Measurements from ENCODE around the gene FEZF1. TPM values are rescaled to one million over a fixed set of nuclear protein-coding genes. Genes with fewer than 3 reads are reported as not detected.

FEZF1 gene
- total RNA-seq, 3 donors from 2014 or later = not detected

DNA sequence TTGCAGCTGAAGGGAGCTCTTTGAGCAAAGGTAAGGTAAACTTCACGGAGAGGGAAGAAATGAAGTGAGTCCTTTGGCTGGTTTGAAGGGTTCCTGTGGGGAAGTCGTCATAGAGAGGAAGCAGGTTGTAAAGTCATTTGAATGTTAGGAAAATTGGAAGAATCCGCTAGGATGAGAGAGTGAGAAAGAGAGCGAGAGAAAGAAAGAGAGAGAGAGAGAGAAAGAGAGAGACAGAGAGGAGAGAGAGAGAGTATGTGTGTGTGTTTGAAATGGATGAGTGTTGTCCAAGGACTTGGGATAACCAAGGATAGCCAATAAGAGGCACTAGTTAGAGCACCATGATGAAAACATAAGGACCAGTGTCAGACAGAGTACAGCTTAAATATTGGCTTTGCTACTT lies 43.1 kb downstream of the FEZF1 start:
- Mint-ChIP-seq H3K27me3 (ENCODE audit: low read depth) (peaks cover 3% of the 10 kb centered on the region), H3K9me3 (peaks cover 4% of the 10 kb centered on the region), H3K36me3 (ENCODE audit: insufficient read depth) (no peaks in the 10 kb centered on the region), H3K4me1 (ENCODE audit: low read depth) (no peaks in the 10 kb centered on the region), H3K4me3 (no peak overlapping the region)
- DNase-seq = no peak
- ATAC-seq = no peak

DNA sequence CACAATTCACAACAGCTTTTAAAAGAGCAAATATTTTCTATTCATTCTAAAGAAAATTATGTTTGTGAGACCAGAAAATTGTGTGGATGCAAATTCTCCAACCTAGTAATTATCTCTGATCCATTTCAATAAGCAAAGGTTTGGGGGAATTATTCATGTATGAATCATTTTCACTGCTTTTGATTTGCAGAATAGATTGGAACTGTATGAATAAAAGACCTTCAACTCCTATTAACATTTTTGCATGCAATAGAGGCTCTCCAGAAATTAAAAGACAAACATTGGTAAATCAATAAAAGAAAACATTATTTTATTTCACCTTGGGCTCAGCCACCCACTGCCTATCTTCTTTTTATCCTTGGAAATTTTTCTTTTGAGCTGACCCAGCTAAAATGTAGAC lies 43.5 kb downstream of the FEZF1 start:
- DNase-seq (no peak), ATAC-seq (no peak)
- no peaks in the 10 kb centered on the region for H3K4me1 Mint-ChIP-seq (ENCODE audit: low read depth)
- H3K4me3 Mint-ChIP-seq = no peak overlapping the region
- peaks cover 4% of the 10 kb centered on the region for H3K9me3 Mint-ChIP-seq
- no peaks in the 10 kb centered on the region for H3K36me3 Mint-ChIP-seq (ENCODE audit: insufficient read depth)
- peaks cover 3% of the 10 kb centered on the region for H3K27me3 Mint-ChIP-seq (ENCODE audit: low read depth)

DNA sequence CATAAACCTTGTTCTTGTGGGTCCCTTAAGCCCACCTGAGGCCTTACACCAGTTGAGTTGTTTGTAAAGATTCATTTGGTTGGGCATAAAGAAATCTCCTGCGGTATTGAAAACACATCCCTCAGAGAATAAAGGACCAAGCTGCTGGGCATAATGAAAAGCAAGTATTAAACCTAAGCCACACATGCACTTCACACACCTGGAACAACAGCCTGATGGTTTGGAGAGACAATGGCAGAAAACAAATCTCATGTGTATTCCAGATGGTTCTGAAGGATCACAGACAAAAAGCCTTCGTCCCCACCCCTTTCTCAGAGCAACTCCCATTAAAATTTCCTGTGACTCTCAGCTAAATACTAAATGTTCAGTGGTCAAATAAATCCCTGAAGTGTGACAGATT lies 44.2 kb downstream of the FEZF1 start:
- Mint-ChIP-seq H3K4me1 (ENCODE audit: low read depth) (no peaks in the 10 kb centered on the region), H3K4me3 (no peak overlapping the region), H3K9me3 (no peaks in the 10 kb centered on the region), H3K27me3 (ENCODE audit: low read depth) (peaks cover 3% of the 10 kb centered on the region), H3K36me3 (ENCODE audit: insufficient read depth) (no peaks in the 10 kb centered on the region)
- no peak for DNase-seq
- ATAC-seq = no peak

DNA sequence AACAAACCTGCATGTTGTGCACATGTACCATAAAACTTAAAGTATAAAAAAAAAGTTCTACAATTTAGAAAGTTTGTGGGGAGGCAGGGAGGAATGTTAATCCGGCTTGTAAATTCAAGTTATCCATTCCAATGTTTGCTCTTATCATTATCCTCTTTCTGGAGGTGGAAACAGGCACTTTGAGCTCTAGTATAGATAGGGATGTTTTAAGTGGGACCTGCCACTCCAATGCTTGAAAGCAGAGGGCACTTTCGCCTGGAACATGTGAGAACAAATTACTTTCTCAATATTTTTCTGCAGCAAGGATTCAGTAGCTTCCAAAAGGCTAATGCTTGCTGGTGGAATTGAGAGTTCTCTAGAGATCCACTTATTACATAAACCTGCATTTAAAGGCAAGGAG lies 45.6 kb downstream of the FEZF1 start:
- H3K4me1 Mint-ChIP-seq (ENCODE audit: low read depth) = no peaks in the 10 kb centered on the region
- H3K36me3 Mint-ChIP-seq (ENCODE audit: insufficient read depth) = no peaks in the 10 kb centered on the region
- H3K27me3 Mint-ChIP-seq (ENCODE audit: low read depth) = peaks cover 3% of the 10 kb centered on the region
- DNase-seq (no peak), ATAC-seq (no peak)
- H3K9me3 Mint-ChIP-seq = no peaks in the 10 kb centered on the region
- H3K4me3 Mint-ChIP-seq = no peak overlapping the region

DNA sequence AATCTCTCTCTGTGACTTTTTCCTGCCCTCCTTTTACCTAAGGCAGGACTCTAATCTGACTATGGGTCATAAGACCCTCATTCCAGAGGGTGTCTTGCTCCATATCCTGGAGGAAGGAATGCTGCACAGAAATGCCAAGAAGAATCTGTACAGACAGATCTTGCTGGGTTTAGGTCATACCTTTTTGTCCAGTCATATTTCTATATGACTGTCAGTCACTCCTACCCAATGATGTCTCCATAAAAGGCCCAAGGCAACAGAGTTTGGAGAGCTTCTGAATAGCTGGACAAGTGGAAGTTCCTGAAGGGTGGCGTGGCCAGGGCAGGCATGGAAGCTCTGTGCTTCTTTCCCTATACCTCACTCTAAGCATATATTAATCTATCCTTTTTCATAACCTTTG lies 47.5 kb downstream of the FEZF1 start:
- no peak overlapping the region for H3K4me3 Mint-ChIP-seq
- peaks cover 3% of the 10 kb centered on the region for H3K27me3 Mint-ChIP-seq (ENCODE audit: low read depth)
- ATAC-seq (no peak), DNase-seq (no peak)
- no peaks in the 10 kb centered on the region for H3K4me1 Mint-ChIP-seq (ENCODE audit: low read depth)
- H3K36me3 Mint-ChIP-seq (ENCODE audit: insufficient read depth) = no peaks in the 10 kb centered on the region
- H3K9me3 Mint-ChIP-seq = no peaks in the 10 kb centered on the region

DNA sequence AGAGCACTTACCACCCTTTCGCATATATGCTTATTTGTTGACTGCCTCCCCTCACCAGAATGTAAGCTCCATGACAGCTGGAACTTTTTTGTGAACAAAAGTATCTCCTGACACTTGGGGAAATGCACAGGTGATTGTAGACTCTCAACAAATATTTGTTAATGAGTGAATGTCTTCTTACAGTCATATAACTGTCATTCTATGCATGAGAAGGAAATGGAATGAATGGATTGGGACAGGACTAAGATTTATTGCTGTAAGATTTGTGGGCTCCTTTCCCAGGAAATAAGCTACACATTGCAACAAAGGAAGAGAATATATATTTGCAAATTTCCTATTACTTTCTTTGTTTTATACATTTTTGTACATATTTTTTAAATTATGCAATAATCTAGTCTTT lies 48.5 kb downstream of the FEZF1 start:
- no peaks in the 10 kb centered on the region for H3K9me3 Mint-ChIP-seq
- no peak for ATAC-seq
- no peak for DNase-seq
- no peaks in the 10 kb centered on the region for H3K4me1 Mint-ChIP-seq (ENCODE audit: low read depth)
- no peak overlapping the region for H3K4me3 Mint-ChIP-seq
- no peaks in the 10 kb centered on the region for H3K36me3 Mint-ChIP-seq (ENCODE audit: insufficient read depth)
- H3K27me3 Mint-ChIP-seq (ENCODE audit: low read depth) = no peaks in the 10 kb centered on the region

DNA sequence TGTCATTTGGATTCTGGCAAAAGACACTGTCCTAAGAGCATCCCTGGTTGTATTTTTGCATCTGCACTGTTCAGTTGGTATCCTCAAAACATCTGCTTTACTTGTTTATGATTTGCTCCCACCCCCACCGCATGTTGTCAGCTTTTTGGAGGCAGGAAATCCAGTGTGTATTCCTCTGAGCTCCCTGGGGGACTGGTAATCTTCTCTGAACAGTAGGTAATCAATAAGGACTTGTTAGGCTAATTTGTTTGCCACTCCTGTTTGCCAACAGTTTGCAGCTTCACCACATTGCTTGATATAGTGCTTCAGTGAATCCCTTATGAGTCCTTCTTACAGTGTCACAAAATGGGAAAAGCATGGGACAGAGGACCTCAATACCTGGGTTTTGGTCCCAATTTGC lies 49.1 kb downstream of the FEZF1 start:
- H3K9me3 Mint-ChIP-seq = no peaks in the 10 kb centered on the region

More for the DNA sequence above, 49.1 kb downstream of the FEZF1 start:
- Mint-ChIP-seq H3K36me3 (ENCODE audit: insufficient read depth) (no peaks in the 10 kb centered on the region), H3K4me1 (ENCODE audit: low read depth) (no peaks in the 10 kb centered on the region), H3K27me3 (ENCODE audit: low read depth) (no peaks in the 10 kb centered on the region), H3K4me3 (no peak overlapping the region)
- no peak for ATAC-seq
- no peak for DNase-seq

Other genes with a start within 250 kb of the FEZF1 start
- under 1 TPM; 0.65 to 0.90 (median 0.83) TPM for gene AASS, start 160.5 kb downstream of the FEZF1 start, total RNA-seq

Measured in activated T-cell treated with anti-CD3 and anti-CD28 coated beads, Interleukin-2, amount 50 U/mL, for 4 hours (primary cell).